Chondrocyte (in vitro differentiated cells): ENCODE measurements around the gene SPTLC2. TPM values are rescaled to one million over a fixed set of nuclear protein-coding genes. Genes with fewer than 3 reads are reported as not detected.
"Not testable (repeated sequence)": the region's sequence is repeated elsewhere in the genome, so short reads cannot be mapped to it uniquely, and the experiment has no call there.

Experiments
- DNase-seq: peaks from one replicate; pipeline ENCODE4 v3.0.0; 2021; ENCODE audit warnings: mixed read lengths, low spot score
- H3K27ac Mint-ChIP-seq: one replicate; pipeline ENCODE4 v1.8.0; 2021; ENCODE audit warnings: mild to moderate bottlenecking, moderate library complexity, mixed read lengths; ENCODE audit not compliant: unreplicated experiment
- H3K27me3 Mint-ChIP-seq: 2 replicates; pipeline ENCODE4 v1.8.0; 2021; ENCODE audit warnings: low read depth, mixed read lengths
- H3K36me3 Mint-ChIP-seq: 2 replicates; pipeline ENCODE4 v1.8.0; 2021; ENCODE audit warnings: low read depth, mixed read lengths
- H3K4me1 Mint-ChIP-seq: 2 replicates; pipeline ENCODE4 v1.8.0; 2021; ENCODE audit warnings: low read depth, mild to moderate bottlenecking, mixed read lengths
- H3K4me3 Mint-ChIP-seq: one replicate; pipeline ENCODE4 v1.8.0; 2021; ENCODE audit warnings: mild to moderate bottlenecking, moderate library complexity, mixed read lengths; ENCODE audit not compliant: unreplicated experiment
- H3K9me3 Mint-ChIP-seq: 2 replicates; pipeline ENCODE4 v1.8.0; 2021; ENCODE audit warnings: low read depth, mixed read lengths
- total RNA-seq: library from RNA; stranded (reverse); gene quantifications from 3 replicates; pipeline ENCODE4 v1.2.1, GENCODE V29; 2021
- TF ChIP-seq, protein P1 (sequence below): fragments of 200-600 bp; sonication (generic); IDR thresholded peaks from 2 replicates; pipeline ENCODE4 v1.5.0; 2021; ENCODE audit warnings: antibody characterized with exemption, mild to moderate bottlenecking, moderate library complexity

SPTLC2 gene
- total RNA-seq, 1 donor from 2014 or later = 29.1 TPM

DNA sequence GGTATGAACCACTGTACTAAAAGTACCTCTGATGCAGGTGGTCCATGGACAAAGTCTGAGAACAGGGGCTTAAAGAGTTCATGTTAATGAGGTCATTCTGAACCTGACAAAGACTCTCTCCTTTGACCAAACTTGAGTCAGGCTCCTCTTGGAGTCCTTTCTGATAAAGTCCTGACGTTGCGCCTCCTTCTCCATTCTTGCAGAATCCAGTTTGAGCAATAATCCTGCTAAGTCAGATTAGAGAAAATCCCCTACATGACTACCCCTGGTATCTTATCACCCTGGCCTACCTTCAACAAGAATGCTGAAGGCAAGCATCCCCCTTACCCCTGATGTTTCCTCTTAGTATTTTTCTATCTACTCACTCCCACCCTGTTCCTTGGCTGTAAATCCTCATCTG lies 71.9 kb downstream of the SPTLC2 start:
- Mint-ChIP-seq H3K9me3 (no peaks in the 10 kb centered on the region), H3K27ac (no peak overlapping the region), H3K4me1 (peaks cover 20% of the 10 kb centered on the region), H3K4me3 (no peak overlapping the region), H3K27me3 (no peaks in the 10 kb centered on the region), H3K36me3 (peaks cover 11% of the 10 kb centered on the region)
- no peak for DNase-seq
- TF ChIP-seq, protein P1, sequence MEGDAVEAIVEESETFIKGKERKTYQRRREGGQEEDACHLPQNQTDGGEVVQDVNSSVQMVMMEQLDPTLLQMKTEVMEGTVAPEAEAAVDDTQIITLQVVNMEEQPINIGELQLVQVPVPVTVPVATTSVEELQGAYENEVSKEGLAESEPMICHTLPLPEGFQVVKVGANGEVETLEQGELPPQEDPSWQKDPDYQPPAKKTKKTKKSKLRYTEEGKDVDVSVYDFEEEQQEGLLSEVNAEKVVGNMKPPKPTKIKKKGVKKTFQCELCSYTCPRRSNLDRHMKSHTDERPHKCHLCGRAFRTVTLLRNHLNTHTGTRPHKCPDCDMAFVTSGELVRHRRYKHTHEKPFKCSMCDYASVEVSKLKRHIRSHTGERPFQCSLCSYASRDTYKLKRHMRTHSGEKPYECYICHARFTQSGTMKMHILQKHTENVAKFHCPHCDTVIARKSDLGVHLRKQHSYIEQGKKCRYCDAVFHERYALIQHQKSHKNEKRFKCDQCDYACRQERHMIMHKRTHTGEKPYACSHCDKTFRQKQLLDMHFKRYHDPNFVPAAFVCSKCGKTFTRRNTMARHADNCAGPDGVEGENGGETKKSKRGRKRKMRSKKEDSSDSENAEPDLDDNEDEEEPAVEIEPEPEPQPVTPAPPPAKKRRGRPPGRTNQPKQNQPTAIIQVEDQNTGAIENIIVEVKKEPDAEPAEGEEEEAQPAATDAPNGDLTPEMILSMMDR = no peak

DNA sequence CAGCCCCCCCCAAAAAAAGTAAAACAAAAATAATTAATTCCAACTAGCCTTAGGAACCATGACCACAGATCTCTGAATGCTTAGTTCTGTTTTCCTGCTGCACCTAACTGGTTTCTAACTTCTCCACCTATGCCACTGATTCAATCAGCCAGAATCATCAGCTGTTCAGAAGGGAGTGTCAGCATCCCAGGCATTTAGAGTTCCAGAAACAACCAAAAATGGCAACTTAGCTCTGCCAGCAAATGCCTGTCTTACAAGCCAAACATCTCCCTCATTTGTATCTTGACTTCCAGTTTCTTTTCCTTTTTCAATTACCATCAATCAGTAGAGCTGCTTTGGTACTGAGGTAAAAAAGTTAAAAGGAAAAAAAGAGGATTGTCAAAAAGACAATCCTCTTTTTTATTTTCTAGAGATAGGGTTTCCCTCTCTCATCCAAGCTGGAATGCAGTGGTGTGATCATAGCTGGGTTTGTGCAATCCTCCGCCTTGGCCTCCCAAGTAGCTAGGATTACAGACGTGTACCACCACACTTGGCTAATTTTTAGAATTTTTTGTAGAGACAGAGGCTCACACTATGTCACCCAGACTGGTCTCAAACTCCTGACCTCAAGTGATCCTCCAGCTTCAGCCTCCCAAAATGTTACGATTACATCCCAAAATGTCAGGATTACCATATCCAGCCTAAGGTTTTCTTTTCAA lies 72.7 kb downstream of the SPTLC2 start:
- Mint-ChIP-seq H3K27me3 (no peaks in the 10 kb centered on the region), H3K4me3 (no peak overlapping the region), H3K36me3 (peaks cover 11% of the 10 kb centered on the region), H3K9me3 (no peaks in the 10 kb centered on the region), H3K27ac (no peak overlapping the region), H3K4me1 (peaks cover 20% of the 10 kb centered on the region)
- TF ChIP-seq, protein P1 = no peak
- no peak for DNase-seq

DNA sequence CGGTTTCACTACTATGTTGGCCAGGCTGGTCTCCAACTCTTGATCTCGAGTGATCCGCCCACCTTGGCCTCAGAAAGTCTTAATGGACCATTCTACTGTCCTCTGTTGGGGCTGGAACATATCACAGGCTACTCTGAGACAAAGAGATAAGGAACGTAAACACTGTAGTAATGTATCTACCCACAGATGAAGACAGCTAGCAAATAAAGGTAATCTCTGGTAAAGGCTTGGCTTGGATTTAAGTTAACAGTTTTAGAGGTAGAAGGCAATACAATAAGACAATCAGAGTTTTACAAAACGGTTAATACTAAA lies 73.2 kb downstream of the SPTLC2 start:
- Mint-ChIP-seq H3K4me3 (no peak overlapping the region), H3K9me3 (no peaks in the 10 kb centered on the region), H3K4me1 (peaks cover 20% of the 10 kb centered on the region), H3K27ac (peak overlapping the region; percentile 41), H3K27me3 (no peaks in the 10 kb centered on the region), H3K36me3 (peaks cover 7% of the 10 kb centered on the region)
- DNase-seq = no peak
- TF ChIP-seq, protein P1 = no peak

DNA sequence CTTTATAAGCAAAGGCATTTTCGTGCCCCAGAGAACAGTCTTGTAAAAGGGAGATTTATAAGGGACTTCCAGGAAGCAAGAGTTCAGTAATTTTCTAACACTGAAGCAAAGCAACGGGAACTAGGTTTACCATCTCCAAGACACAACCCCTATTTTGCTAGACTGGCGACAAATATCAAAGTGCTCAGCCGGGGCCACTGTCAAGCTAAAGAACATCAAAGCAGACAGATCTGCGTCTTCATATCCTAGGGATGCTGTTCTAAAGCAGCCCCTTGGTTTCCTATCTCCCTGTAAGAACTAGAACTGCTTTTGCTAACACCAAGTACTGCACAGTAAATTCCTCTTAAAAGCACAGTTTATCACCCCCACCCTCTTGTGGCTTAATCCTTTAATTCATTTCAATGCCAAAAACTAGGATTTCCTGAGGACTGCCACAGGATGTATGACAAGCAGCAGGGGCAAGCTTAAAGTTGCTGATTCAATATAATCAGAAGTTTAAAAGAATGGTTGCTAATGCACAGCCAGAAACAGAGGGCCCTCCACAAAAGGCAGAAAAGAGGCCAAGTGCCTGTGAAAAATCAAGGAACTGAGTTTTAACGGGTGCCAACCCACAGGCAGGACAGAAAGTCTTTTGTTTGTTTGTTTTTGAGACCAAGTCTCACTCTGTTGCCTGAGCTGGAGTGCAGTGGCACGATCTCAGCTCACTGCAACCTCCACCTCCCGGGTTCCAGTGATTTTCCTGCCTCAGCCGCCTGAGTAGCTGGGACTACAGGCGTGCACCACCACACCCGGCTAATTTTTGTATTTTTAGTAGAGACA lies 73.8 kb downstream of the SPTLC2 start:
- DNase-seq = no peak
- H3K4me1 Mint-ChIP-seq = peaks cover 20% of the 10 kb centered on the region
- no peaks in the 10 kb centered on the region for H3K27me3 Mint-ChIP-seq
- TF ChIP-seq, protein P1 = no peak
- H3K9me3 Mint-ChIP-seq = no peaks in the 10 kb centered on the region
- peak overlapping the region; percentile 49 for H3K27ac Mint-ChIP-seq
- H3K36me3 Mint-ChIP-seq = peaks cover 9% of the 10 kb centered on the region
- no peak overlapping the region for H3K4me3 Mint-ChIP-seq

DNA sequence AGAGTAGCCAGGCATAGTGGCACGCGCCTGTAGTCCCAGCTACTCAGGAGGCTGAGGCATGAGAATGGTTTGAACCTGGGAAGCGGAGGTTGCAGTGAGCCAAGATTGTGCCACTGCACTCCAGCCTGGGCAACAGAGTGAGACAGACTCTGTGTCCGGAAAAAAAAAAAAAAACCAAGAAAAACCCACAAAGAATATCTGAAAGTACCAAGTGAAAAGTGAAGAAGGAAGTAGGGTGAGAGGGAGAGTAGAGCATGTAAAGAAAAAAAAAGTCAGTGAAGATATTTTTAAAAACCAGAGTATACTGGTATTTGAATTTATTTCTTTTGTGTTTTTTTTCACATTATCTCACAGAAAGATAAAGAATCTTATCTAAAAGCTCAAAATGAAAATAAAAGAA lies 74.5 kb downstream of the SPTLC2 start:
- TF ChIP-seq, protein P1 = no peak
- Mint-ChIP-seq H3K4me3 (no peak overlapping the region), H3K27ac (peak overlapping the region; percentile 77), H3K9me3 (no peaks in the 10 kb centered on the region), H3K36me3 (peaks cover 9% of the 10 kb centered on the region), H3K4me1 (peaks cover 20% of the 10 kb centered on the region), H3K27me3 (no peaks in the 10 kb centered on the region)
- no peak for DNase-seq

DNA sequence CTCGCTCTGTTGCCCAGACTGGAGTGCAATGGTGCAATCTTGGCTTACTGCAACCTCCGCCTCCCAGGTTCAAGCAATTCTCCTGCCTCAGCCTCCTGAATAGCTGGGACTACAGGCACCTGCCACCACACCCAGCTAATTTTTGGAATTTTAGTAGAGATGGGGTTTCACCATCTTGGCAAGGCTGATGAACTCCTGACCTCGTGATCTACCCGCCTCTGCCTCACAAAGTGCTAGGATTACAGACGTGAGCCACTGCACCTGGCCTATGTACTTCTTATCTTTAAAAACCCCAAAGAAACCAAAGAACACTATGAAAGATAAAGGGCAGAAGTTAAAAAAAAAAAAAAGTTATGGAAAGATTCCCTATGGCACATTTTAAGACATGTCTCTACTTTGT lies 79.5 kb downstream of the SPTLC2 start:
- not testable (repeated sequence) for H3K27ac Mint-ChIP-seq, H3K9me3 Mint-ChIP-seq, H3K4me3 Mint-ChIP-seq, DNase-seq, H3K27me3 Mint-ChIP-seq, H3K36me3 Mint-ChIP-seq, H3K4me1 Mint-ChIP-seq
